Retina (tissue), 1 donor: ENCODE measurements around the gene RASSF1.
"Not testable (repeated sequence)": the region's sequence is repeated elsewhere in the genome, so short reads cannot be mapped to it uniquely, and the experiment has no call there.

Source experiments
- DNase-seq: peaks from one replicate; pipeline ENCODE4 v3.0.0-alpha.2; 2016

The RASSF1 gene

DNA sequence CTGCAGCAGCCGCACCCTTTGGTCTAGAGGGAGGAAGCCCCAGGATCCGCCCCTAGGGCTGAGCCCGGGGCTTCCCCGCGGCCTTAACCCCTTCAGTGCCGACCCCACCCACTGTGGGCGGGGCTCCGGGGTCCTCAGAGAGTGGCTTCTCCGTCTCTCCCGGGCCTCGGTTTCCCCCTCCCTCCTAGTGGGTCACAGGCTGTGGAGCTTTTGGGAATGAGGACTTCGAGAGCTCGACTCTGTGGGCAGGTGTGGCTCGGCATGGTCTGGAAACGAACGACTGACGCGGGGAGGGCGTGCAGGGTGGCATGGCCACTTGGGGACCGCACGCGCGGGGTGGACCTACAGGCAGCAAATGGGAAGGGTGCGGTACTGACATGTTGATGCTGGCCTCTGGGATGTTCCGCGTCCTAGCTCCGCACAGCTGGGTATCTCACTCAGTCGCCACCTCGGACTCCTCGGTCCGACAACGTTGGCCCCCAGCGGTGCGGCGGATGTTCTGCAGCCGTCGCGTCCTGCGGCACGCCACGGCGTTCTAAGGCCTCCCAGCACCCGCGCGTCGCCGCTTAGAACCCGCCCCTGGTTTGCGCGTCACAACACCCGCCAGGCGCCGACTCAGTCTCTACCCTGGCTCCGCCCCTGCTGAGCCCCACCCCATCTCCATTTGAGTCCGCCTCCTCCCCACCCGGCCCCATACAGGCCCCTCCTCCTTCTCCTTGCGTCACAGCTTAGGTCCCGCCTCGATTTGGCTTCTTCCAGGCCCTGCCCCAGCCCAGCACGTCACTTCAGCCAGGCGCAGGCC, 41.6 kb downstream of the RASSF1 start, which contains the start of the genes HYAL3 and NAA80:
TSS of gene HYAL3 (minus strand) at position 570 of the 802 bp plus-strand sequence. CDS start 3,803 bp downstream, outside the sequence.
TSS of gene NAA80 (minus strand) at position 570 of the 802 bp plus-strand sequence. CDS start 1,942 bp downstream, outside the sequence.
- DNase-seq, result peak; percentile 97

DNA sequence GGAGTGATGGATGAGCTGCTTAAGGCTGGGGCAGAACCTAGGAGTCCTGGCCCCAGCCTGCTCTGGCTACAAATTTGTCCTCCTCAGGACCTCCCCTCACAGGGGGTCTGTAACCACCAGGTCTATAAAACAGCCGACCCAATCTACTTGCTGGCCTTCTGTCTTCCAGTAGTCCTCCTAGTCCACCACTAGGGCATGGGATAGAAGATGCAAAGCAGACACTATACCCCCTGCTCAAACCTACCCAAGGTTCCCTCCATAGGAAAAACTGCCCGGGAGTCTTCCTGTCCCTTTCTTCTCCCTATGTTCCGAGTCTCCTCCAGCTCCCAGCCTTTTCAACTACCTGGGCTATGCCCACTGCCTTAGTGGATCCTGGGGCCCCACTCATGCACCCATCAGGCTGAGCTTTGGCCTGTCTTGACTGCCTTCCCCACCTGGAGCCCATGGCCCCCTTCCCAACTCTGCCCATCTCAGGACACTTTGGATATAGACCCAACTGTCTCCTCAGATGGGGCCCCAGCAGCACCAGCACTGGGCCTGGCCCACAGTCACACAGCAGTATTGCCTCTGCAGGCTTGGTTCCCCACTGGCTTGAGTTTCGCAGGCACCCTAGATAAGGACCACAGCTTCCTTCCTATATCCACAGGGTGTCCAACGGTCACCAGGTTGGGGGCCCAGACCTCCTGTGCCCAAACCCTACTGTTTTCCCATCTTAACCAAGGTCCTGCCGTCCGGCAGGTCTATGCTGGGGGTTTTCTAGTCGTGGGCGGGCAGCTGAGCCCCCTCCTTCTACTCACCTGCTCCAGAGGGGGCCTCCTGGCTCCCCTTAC, 42.5 kb downstream of the RASSF1 start:
- DNase-seq, result no peak

DNA sequence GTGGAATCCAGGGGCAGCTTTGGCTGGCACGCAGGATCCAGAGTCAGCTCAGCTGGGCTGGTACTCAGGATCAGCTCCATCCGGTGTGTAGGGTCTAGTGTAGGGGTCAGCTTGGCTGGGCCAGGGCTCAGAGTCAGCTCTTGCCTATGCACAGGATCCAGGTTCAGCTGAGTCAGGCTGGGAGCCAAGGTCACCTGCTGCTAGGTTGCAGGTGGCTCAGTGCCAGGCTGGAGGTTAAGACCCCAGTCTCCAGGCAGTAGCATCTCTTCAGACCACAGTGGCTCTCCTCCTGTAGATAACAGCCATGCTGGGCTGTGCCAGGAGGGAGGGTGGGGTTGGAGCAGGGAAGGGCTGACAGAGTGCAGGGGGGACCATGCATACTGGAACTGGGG, 43.3 kb downstream of the RASSF1 start:
- no peak for DNase-seq

DNA sequence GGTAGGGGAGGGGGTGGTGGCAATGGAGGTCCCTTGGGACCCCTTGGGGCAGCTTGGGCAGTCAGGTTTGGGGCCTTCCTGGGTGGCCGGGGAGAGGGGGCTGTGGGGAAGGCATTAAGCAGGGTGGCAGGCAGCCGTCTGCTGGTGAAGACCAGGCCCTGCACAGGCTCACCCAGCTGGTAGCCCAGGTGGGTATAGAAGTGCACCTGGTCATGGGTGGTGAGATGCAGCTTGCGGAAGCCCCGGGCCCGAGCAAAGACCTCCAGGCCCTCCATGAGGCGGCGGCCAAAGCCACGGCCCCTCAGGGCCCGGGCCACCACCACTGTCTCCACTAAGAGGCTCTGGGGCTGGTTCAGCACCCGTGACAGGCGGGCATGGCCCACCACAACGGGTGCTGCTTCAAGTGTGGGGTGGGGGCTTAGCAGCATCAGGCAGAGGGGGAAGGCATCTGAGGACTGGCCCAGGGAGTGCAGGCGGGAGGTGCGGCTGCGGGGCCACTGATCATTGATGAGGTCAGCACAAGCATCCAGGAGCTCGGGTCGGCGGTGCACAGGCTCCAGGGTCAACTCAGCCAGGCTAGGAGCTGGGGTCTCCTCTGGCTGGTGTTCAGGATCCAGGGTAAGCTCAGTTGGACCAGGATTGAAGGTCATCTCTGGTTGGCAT, 43.8 kb downstream of the RASSF1 start:
- DNase-seq, result no peak

DNA sequence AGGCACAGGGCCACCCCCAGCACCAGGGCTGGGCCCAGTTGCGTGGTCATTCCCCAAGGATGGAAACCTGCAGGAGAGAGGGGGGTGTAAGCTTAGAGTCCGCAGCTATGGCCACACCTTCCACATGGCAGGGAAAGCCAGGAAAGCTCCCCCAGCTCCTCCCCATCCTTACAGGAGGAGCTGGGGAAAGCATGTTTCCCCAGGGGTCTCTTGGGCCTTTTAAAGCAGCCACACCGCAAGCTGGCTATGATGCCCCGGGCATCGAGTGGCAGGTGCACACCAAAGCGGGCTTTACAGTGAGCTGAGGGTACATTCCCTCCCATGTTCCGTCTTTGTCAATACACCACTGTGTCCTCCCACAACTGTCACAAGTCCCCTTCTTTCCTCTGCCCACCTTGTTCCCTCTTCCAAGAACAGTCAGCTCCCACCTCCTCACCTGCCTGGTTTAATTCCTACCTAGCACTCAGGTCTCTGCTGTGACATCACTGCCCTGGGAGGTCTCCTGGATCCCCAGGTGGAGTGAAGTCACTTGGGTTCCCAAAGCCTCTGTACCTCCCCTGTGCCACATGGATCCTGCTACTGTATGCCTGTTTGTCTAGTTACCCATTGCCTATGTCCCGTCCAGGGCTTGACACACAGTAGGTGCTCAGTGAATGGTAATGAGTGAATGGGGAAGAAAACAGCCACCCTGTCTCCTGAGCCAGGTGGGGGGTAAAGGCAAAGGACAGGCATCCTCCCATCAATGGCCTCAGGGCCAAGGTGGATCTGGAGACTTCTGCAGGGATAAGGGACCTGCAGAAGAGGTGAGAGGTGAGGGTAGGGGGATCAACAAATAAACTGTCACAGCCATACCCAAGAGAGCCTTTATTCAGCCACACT, 44.8 kb downstream of the RASSF1 start:
- no peak for DNase-seq

DNA sequence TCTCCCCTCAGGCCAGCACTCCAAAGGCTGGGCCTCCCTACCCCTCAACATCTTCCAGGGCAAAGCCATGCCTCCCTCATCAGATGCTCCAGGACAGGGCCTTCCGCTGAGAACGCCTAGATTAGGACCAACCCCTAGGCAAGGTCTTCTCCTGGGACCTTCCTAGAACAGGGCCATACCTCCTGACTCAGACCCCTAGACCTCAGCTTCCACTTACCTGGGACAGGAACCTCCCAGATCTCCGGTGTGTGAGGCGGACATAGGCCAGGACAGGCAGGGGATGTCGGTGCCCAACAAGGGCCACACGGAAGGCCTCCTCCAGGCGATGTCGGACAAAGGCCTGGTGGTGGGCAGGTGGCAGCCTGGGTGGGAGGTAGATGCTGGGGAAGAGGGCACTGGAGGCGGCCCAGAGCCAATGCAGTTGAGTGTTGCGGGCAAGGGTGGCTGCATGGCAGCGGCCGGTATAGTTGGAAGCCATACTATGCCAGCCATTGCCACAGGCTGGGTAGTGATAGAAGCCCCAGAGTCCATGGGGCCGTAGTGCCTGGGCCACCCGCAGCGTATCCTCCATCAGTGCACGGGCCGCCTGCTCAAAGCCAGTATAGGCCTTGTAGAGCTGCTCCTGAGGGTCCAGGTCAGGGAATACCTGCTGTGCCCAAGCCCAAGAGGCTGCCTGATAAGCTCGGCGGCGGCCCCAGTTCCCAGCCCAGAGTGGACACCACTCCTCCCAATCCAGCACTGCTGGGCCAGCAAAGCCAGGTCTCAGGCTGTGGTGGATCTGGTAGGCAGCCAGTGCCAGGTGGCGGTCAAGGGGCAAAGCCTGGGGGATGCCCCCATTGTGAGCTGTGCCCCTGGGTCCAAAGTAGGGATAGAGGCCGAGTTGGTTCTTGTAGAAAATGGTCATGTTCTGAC, 45.9 kb downstream of the RASSF1 start:
- no peak for DNase-seq

DNA sequence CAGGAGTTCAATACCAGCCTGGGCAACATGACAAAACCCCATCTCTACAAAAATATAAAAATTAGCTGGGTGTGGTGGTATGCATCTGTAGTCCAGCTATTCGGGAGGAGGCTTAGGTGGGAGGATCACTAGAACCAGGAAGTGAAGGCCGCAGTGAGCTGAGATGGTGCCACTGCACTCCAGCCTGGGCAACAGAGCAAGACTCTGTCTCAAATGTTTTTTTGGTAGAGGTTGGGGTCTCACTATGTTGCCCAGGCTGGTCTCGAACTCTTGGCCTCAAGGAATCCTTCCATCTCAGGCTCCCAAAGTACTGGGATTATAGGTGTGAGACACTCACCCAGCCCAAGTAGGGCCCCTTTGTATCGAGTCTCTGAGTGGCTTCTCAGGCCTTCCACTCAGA, 46.5 kb downstream of the RASSF1 start:
- no peak for DNase-seq

DNA sequence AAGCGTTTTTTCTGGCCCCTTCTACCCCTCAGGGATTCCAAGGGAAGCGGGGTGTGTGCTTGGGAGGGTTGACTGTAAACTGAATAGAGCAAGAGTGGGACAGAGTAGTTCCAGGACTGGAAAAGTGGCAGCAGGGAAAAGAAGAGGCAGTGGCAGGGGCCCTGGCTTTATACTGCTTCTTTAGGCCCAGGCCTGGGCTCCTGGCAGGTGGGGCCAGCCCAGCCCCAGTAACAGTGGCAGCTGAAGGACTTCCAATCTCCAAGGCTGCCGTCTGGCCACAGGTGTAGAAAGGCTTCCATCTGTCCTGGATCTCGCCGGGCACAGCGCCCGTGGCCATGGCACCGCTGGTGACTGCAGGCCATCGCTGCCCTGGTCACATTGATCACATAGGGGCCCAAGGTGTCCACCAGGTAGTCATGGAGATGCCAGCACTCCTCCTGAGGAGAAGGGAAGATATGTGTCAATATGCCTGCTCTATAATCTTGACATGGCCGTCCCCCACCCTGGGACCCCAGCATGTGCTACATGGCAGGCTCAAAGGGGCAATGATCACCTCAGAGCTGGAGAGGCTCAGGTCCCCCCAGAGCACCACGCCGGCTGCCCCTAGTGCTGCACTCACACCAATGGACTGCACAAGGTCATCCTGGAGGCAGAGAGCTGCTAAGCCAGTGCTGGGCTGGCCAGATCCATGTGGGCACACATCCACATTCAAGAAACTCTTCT, 47.4 kb downstream of the RASSF1 start:
- no peak for DNase-seq

DNA sequence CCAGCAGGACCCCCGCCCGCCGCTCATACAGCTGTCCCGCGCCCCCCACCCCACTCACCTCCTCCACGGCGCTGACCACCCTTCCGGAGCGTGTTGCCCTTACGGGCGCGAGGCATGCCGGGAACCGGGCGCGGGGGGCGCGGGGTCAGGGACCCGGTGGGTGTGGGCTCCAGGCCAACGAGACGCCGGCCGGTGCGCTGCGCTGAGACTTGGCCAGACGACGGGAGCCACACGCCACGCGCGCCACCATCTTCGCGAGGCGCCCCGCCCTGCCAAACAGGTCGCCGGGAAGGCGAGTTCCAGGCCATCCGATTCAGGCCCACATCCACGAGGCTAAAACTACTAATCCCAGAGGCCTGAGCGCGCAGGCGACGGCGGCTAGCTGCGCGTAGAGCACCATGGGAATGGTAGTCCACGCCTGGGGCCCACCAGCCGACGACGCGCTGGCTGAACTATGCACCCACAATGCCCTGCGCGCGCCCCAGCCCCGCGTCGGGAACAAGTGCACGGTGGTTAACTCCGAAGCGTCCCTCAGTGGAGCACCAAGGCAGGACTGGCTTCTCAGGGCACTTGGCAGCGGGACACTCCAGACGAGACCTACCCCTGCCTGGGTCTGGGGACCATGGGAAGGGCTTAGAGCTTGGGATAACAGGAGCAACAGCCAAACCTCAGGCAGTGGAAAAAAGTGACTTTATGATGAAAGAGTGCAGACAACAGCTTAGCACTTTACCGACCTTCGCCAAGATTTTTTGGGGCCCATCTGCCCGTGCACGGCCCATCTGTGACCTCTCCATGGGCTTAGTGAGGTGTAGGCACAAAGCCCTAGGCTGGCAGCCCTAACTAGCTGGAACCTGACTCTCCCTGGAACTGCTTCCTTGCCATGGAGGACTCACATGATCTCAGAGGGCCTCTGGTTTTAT, 48.2 kb downstream of the RASSF1 start, which contains the start of gene IFRD2:
TSS of gene IFRD2 (minus strand) at position 271 of the 920 bp plus-strand sequence. CDS start at position 116, 155 bp downstream.
- DNase-seq, result peak; percentile 96

DNA sequence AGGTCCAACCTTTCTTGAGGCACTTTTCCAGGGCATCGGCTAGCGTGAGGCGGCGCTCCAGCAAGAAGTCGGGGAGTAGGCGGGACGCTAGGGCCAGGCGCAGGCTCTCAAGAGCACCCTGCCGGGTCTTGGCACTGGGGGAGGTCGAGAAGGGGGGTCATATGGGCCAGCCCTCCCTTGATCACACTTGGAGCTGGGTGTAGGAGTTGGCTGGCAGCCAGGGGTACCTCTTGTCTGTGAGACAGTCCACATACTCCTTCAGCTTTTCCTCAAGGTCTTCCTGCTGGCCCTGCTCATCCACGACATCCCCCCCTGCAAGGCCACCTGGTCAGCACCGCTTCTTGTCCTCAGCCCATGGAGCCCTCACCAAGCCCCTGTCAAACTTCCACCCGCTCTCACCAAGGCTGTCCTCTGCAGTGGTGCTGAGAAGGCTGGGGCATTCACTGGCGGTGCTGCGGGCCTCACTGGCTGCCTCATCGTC, 50.4 kb downstream of the RASSF1 start:
- DNase-seq, result no peak

DNA sequence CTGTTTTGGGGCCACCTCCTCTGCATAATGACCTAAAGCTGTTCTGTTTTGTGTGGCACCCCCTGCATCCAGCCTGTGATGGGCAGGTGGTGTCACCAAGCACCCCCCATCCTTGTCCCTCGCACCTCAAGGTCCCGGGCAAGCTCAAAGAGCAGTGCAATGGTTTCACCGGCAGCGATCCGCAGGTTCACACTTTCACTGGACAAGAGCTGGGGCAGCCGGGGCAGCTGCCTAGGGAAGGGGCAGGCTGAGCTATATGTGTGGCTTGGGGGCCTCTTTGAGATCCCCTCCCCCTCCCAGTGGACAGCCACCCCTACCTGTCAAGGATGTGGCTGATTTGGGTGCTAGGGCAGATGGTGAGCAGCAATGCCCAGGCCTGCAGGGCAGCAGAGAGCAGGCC, 51.5 kb downstream of the RASSF1 start:
- DNase-seq, result no peak

DNA sequence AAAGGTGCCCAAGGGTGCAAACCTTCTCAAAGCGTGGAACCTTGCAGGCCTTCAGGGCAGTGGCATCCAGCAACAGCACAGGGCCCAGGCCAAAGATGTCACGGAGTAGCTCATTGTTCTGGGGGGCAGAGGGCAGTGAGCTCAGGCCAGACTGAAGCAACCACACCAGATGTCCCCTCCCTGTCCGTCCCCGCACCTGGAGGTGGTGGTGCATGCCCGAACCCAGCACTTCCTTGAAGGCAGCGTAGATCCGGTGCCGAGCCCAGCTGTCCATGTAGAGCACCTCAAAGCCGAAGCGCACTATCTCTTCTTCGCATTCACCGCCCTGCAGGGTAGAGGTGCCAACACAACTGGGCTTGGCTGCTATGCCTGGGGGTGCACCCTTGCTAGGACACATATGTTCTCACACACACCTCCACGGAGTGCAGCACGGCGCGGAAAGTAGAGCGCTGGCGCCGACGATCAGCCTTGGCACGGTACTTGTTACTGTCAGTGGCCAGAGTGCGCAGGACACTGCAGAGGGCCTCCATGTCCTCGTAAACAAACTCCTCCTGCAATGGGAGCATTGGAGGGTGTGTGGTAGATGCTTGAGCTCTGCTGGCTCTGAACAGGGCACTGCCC, 52.1 kb downstream of the RASSF1 start:
- no peak for DNase-seq

DNA sequence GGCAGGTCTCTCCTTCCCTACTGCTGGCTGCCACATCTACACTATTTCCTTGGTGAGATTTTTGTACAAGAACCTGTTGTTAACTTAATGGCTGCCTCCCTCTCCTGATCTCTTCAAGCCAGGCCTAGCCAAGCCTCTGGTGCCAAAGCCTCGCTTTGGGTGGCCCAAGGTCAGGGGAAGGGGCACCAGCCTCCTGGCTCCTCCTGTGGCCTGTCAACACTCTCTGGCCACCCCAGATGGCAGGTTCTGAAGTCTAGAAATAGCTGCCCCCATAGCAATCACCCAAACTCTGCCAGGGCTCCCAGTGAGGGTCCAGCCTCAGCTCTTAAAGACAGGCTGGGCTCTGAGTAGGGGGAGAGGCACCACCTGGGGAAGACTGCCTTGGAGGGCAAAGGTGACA, 53.4 kb downstream of the RASSF1 start:
- no peak for DNase-seq

DNA sequence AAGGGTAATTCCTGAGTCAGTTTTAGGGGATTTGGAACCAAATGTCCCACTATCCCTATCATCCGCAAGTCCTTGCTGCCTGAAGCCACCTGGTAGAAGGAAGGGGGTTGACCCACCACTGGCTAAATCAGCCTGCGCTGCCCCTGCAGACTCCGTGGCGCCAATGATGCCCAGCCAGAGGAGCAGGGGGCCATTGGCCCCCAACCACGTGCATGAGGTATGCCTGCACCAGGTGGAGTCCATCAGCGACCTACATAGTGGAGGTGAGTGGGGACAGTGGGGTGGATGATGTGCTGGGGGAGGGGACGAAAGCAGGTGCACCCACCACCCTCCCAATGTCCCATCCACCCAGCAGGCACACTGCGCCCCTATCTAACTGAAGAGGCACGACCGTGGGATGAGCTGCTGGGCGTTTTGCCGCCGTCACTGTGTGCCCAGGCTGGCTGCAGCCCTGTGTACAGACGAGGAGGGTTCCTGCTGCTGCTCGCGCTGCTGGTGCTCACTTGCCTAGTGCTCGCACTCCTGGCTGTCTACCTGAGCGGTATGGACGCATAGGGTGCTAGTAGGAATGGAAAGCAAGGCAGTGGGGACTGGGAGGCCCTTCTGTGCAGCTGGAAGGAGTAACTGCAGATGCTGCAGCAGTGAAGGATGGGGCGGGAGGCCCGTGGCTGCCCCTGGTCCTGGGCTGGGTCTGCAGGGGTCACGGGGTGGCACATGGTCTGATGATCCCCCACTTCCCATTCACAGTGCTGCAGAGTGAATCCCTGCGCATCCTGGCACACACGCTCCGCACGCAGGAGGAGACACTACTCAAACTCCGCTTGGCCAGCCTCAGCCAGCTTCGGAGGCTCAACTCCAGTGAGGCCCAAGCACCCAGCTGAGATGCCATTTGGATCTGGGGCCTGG, 54.1 kb downstream of the RASSF1 start:
- no peak for DNase-seq

DNA sequence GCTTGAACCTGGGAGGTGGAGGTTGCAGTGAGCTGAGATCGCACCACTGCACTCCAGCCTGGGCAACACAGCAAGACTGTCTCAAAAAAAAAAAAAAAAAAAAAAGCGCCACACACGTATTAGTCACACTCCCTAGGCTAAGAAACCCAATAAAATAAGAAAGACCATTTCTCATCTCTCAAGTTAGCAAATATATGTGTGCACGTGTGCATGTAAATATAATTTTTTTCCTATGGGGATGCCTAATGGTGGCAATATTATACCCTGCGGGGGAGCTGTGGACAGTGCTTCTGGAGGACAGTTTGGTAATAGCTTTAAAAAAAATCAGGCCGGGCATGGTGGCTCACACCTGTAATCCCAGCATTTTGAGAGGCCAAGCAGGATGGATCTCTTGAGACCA, 56.5 kb downstream of the RASSF1 start:
- not testable (repeated sequence) for DNase-seq
